HepG2 (cell line): Measurements from ENCODE around the gene PYGB. TPM values are rescaled to one million over a fixed set of nuclear protein-coding genes. Genes with fewer than 3 reads are reported as not detected.

Source experiments
- ATAC-seq: fragments of 200-7000 bp; cut with Tn5 transposase; 3 replicates; pipeline ENCODE4 v1.9.1; 2020; ENCODE audit warnings: mild to moderate bottlenecking, moderate library complexity
- BruUV-seq: library from RNA; stranded (reverse); fragments of 400-500 nt; replicated peaks from 2 replicates; lab custom pipeline; 2021; lab: Mats Ljungman, UMichigan
- CTCF ChIA-PET: fragments of 300-600 bp; formaldehyde crosslinking; extraction: SDS; loops from one replicate; lab custom pipeline; 2021; ENCODE audit warnings: low total read pairs, inconsistent platforms, low intra/inter-chr PET ratio; lab: Yijun Ruan, JAX
- POLR2A ChIA-PET: fragments of 350-600 bp; sonication (Branson Sonifier 250); formaldehyde crosslinking; loops from one replicate; lab custom pipeline; 2020; ENCODE audit warnings: antibody characterized with exemption, inconsistent platforms; lab: Yijun Ruan, JAX
- DNase-seq: peaks from one replicate; pipeline ENCODE4 v3.0.0-alpha.2; 2015; ENCODE audit warnings: low spot score
- FAIRE-seq: peaks from 3 replicates; lab custom pipeline; 2011; peaks lifted over from hg19 to GRCh38; lab: Jason Lieb, UNC
- H2AFZ ChIP-seq: one replicate; pipeline ENCODE4 v1.6.1; 2011; ENCODE audit warnings: low read length, inconsistent platforms
- H3K27ac ChIP-seq: fragments of 300-600 bp; 3 replicates; pipeline ENCODE4 v1.8.0; 2011; ENCODE audit warnings: mixed run types, mild to moderate bottlenecking, mixed read lengths, low read length, inconsistent platforms; ENCODE audit not compliant: insufficient read depth; ENCODE audit errors: extremely low read length
- H3K27me3 ChIP-seq, 2 experiments: fragments of 200-600 bp in 1 of 2; 2 replicates in 1 of 2; 3 replicates in 1 of 2; pipeline versions ENCODE4 v1.6.0 to v1.8.0; 2011; ENCODE audit warnings: low read length in 2 of 2, mild to moderate bottlenecking in 2 of 2, moderate library complexity in 2 of 2, inconsistent platforms in 1 of 2; ENCODE audit not compliant: insufficient read depth in 2 of 2, control insufficient read depth in 1 of 2
- H3K36me3 ChIP-seq, 2 experiments: fragments of 200-600 bp in 1 of 2; replicated peaks in 1 of 2; 2 replicates in 1 of 2; 3 replicates in 1 of 2; pipeline versions ENCODE4 v1.5.1 to v1.8.0; 2011; ENCODE audit warnings: low read length in 2 of 2, inconsistent platforms in 1 of 2; ENCODE audit not compliant: insufficient read depth in 2 of 2, control insufficient read depth in 1 of 2
- H3K4me1 ChIP-seq: 2 replicates; pipeline ENCODE4 v1.5.1; 2012; ENCODE audit warnings: low read length, inconsistent platforms; ENCODE audit not compliant: insufficient read depth
- H3K4me2 ChIP-seq: 2 replicates; pipeline ENCODE4 v1.6.0; 2011; ENCODE audit warnings: low read depth, low read length, inconsistent platforms
- H3K4me3 ChIP-seq, 3 experiments: fragments of 200-600 bp in 1 of 3; sonication (generic), shearing (Covaris generic) in 1 of 3; replicated peaks in 1 of 3; 2 replicates each; pipeline ENCODE4 v1.5.1; 2011 to 2016; ENCODE audit warnings: low read length in 3 of 3, inconsistent platforms in 2 of 3, low read depth in 2 of 3, mild to moderate bottlenecking in 2 of 3, control low read depth in 1 of 3, mixed read lengths in 1 of 3; ENCODE audit not compliant: insufficient read depth in 1 of 3
- H3K79me2 ChIP-seq: one replicate; pipeline ENCODE4 v1.6.1; 2011; ENCODE audit warnings: low read length, inconsistent platforms; ENCODE audit not compliant: insufficient read depth
- H3K9ac ChIP-seq: 2 replicates; pipeline ENCODE4 v1.6.0; 2011; ENCODE audit warnings: mild to moderate bottlenecking, low read depth, low read length, inconsistent platforms; ENCODE audit not compliant: insufficient read depth
- H3K9me3 ChIP-seq: 2 replicates; pipeline ENCODE4 v1.5.1; 2012; ENCODE audit warnings: mild to moderate bottlenecking, low read length
- H4K20me1 ChIP-seq: 2 replicates; pipeline ENCODE4 v1.6.0; 2011; ENCODE audit warnings: inconsistent platforms, mild to moderate bottlenecking, low read length, moderate library complexity; ENCODE audit not compliant: insufficient read depth
- ELF4 ChIP-seq: sonication (generic); formaldehyde crosslinking; IDR thresholded peaks from 2 replicates; pipeline ENCODE4 v1.5.0; 2020; ENCODE audit warnings: missing genetic modification reagents, mild to moderate bottlenecking, moderate library complexity, borderline replicate concordance
- MTA1 ChIP-seq: sonication (generic); formaldehyde crosslinking; IDR thresholded peaks from 2 replicates; pipeline ENCODE4 v1.4.0; 2020; ENCODE audit warnings: missing genetic modification reagents, mild to moderate bottlenecking, borderline replicate concordance
- NRL ChIP-seq: sonication (generic); formaldehyde crosslinking; IDR thresholded peaks from 2 replicates; pipeline ENCODE4 v1.5.0; 2020; ENCODE audit warnings: missing genetic modification reagents, mild to moderate bottlenecking, moderate library complexity, borderline replicate concordance
- ZFX ChIP-seq: sonication (generic); formaldehyde crosslinking; IDR thresholded peaks from 2 replicates; pipeline ENCODE4 v1.4.0; 2020; ENCODE audit warnings: mild to moderate bottlenecking, low read depth, missing genetic modification reagents, moderate library complexity
- ZNF207 ChIP-seq: fragments of 450-650 bp; IDR thresholded peaks from 2 replicates; pipeline ENCODE4 v1.6.1; 2016; ENCODE audit warnings: antibody characterized with exemption, borderline replicate concordance
- ZNF354B ChIP-seq: sonication (generic); formaldehyde crosslinking; IDR thresholded peaks from 2 replicates; pipeline ENCODE4 v1.8.0; 2022; ENCODE audit warnings: mild to moderate bottlenecking, missing genetic modification reagents
- ZNF891 ChIP-seq: sonication (generic); formaldehyde crosslinking; IDR thresholded peaks from 2 replicates; pipeline ENCODE4 v1.5.0; 2020; ENCODE audit warnings: mild to moderate bottlenecking, missing genetic modification reagents
- WGBS: methylation state at CpG from one replicate; pipeline ENCODE4 v1.1.6; 2017; ENCODE audit warnings: low lambda C conversion rate; 5-methylcytosine and 5-hydroxymethylcytosine counted together
- in situ Hi-C: cut with HindIII; loops from 2 replicates; pipeline ENCODE4 v1.10.0; 2017; ENCODE audit warnings: low pct_unique_long_range_greater_than_20kb; ENCODE audit not compliant: extremely low pct_ligation_motif_present
- intact Hi-C: fragments of 100-400 bp; cut with micrococcal nuclease; formaldehyde crosslinking; loops from one replicate; pipeline ENCODE4 v1.10.0; 2022; ENCODE audit not compliant: unreplicated experiment
- polyA plus RNA-seq, 8 experiments: library from polyadenylated mRNA; depleted of rRNA in 3 of 8; stranded (reverse) in 7 of 8; unstranded in 1 of 8; fragments of >200 nt; fragmentation: Illumina TruSeq in 4 of 8; extraction: Trizol in 4 of 8; gene quantifications; 2 replicates each; pipeline versions ENCODE4 v1.2.1 to v1.2.3, GENCODE V29; 2011 to 2016; ENCODE audit warnings: low read depth in 4 of 8, missing spikeins in 1 of 8, mixed read lengths in 1 of 8; ENCODE audit not compliant: insufficient read depth in 1 of 8
- total RNA-seq, 5 experiments: library from RNA; depleted of rRNA; stranded (reverse); fragments of >200 nt; fragmentation: Illumina TruSeq; extraction: Trizol; gene quantifications; 2 replicates each; pipeline ENCODE4 v1.2.3, GENCODE V29; 2016; ENCODE audit warnings: low read depth in 1 of 5

The PYGB gene
- total and polyA plus RNA-seq, 2 of the 13 experiments (the other 11 are each of a cell fraction or from before 2014, with no cell fraction given): 24.2 to 86.3 TPM

GRCh38 chr20:25320035-25320800, 72.3 kb downstream of the PYGB start:
- WGBS: 98% methylated on average over 13 of the region's 13 CpGs
- Histone ChIP-seq H4K20me1 (no peaks in the 10 kb centered on the region; the same call in 1 of the 2 replicates), H3K4me3 (no peak overlapping the region), H2AFZ (no peak overlapping the region), H3K4me2 (no peak overlapping the region), H3K9me3 (no peaks in the 10 kb centered on the region), H3K27me3 (no peaks in the 10 kb centered on the region), H3K79me2 (no peaks in the 10 kb centered on the region), H3K27ac (no peak overlapping the region), H3K9ac (no peak overlapping the region), H3K36me3 (peaks cover 25 to 58% of the 10 kb centered on the region in 2 experiments), H3K4me1 (peaks cover 10% of the 10 kb centered on the region)
- in situ Hi-C loops (loop anchor here (25.0 kb wide), 1 partner anchor 342 kb away; no protein-coding TSS in a partner anchor), intact Hi-C loops (no loop called here)
- BruUV-seq: no TSS peak
- TF ChIP-seq ELF4 (CRISPR knock-in tag) (no peak), MTA1 (CRISPR knock-in tag) (peak; percentile 25; the same call in 1 of the 2 replicates), ZNF207 (no peak), ZFX (no peak), ZNF891 (CRISPR knock-in tag) (0 out of 2 replicates have a peak, but pooled peaks have one; percentile 60), ZNF354B (CRISPR knock-in tag) (0 out of 2 replicates have a peak, but pooled peaks have one; percentile 43), NRL (CRISPR knock-in tag) (0 out of 2 replicates have a peak, but pooled peaks have one; percentile 58)
- no peak for DNase-seq
- CTCF ChIA-PET: no interaction called here
- ATAC-seq: no peak
- no peak for FAIRE-seq
- POLR2A ChIA-PET: no interaction called here
